Inflammatory macrophage (primary cell): ENCODE data around the gene DNAJA4.

Experiments
- DNase-seq, 2 donors: peaks; one replicate each; pipeline ENCODE4 v3.0.0-alpha.2; 2020 to 2022
- total RNA-seq, 18 experiments: gene quantifications; one replicate each; lab custom pipeline; 2026; ENCODE audit warnings: mixed read lengths in 6 of 18, inconsistent platforms in 2 of 18; lab: John Stamatoyannopoulos, UW

The DNAJA4 gene
- 5.7 to 21.1 (median 11.9) reads per million in 18 experiments for total RNA-seq

DNA sequence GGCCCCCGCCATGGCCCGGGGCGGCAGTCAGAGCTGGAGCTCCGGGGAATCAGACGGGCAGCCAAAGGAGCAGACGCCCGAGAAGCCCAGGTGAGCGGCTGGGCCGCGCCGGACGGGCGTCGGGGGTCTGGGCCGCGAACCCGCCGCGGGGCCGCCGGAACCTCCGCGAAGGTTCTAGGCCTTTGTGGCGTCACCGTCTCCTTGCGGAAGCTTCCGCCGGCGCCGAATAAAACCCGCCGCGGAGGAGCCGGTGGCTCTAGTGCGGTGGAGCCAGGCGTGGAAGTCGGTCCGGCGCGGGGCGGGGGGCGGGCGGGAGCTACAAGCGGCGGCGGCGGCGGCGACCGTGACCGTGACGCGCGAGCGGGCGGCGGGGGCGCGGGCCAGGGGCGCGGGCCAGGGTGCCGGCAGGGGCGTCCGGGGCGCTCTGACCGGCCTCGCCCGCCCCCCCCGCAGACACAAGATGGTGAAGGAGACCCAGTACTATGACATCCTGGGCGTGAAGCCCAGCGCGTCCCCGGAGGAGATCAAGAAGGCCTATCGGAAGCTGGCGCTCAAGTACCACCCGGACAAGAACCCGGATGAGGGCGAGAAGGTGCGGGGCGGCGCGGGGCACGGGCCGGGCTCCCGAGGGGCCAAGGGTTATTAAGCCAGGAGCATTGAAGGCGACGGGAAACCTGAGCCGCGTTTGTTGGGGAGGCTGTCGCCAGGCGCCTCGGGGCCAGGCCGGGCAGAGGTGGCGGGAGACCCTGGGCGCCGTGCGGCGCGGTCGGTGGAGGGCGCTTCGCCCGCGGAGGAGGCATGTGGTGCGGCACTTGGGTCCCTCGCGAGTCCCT is at the start of gene DNAJA4:
TSS of gene DNAJA4 (plus strand) at position 259 of the 833 bp plus-strand sequence. CDS start at position 461, 202 bp downstream.
- peak; percentile 50 to 68 for DNase-seq

DNA sequence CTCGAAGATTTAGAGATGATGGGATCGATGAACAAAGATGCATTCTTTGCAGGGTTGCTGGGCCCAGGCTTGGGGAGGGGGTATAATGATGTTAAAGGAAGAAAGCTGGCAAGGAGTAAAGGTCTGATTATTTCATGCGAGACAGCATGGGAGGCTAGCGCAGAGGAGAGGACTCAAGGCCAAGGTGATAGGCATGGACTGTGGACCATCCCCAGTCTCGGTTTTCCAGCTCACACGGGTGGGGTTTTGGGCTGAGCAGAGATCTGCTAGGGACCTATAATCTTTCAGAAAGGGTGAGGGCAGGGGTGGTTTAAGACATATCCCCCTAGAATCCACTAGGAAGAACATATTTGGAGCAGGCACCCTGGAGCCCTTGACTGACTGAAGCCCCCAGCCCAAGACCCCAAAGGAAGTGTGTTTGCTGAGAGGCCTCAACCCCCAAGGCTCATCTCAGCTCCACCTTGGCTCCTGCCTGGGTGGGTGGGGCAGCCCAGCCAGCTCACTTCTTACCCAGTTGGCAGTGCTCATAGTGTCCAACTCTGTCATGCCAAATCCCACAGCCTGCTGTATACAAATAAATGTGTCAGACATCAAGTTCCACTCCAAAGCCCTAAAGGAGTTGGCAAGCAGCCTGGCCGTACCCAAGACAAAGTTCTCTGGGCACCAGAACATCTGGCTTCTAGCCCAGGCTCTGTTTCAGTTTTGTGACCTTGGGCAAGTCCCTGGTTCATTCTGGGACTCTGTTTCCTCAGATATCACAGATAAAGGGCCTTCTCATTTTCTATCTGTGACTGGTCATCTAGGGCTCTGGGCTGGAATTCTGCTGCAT is 47.9 kb upstream of the DNAJA4 start:
- no peak for DNase-seq

GRCh38 chr15:78220713-78221112 is 43.6 kb upstream of the DNAJA4 start:
- DNase-seq, result no peak

DNA sequence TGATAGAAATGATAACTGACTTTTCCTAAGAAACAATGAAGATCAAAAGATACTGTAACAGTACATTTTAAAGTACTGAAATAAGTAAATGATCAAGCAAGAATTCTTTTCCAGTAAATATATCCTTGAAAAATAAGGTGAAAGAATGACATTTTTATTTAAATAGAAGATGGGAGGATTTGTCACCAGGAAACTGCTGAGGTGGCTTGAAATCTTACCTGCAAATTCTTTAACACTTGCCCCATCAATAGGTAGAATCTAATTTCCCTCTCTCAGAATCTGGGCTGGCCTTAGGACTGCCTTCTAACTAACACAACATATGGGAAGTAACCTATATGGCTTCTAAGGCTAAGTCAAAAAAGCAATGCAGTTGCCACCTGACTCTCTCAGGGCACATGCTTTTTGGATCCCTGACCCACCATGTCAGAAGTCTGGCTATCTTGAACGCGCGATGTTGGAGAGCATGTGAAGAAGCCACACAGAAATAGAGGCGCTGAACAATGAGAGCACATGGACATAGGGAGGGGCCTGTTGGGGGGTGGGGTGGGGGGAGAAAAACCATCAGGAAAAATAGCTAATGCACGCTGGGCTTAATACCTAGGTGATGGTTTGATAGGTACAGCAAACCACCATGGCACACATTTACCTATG is 41.5 kb upstream of the DNAJA4 start:
- no peak for DNase-seq

DNA sequence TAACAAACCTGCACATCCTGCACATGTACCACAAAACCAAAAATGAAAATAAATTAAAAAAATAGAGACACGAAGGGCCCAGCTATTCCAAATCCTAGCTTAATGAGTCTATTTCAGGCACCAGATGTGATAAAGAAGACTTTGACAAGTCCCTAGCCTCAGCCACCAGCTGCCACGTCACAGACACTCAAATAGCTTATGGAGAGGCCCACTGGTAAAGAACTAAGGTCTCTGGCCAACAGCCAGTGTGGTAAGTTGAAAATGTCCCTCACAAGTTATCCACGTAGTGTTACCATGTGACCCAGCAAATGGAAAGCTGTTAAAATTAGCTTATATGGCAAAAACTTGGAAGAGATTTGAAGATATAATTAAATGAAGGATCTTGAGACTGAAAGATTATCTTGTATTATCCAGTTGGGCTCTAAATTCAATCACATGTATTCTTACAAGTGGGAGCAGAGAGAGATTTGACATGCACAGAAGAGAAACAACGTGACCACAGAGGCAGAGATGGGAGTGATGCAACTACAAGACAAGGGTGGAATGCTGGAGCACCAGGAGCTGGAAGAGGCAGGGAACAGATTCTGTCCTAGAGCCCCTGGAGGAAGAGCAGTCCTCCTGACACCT is 40.9 kb upstream of the DNAJA4 start:
- no peak for DNase-seq

DNA sequence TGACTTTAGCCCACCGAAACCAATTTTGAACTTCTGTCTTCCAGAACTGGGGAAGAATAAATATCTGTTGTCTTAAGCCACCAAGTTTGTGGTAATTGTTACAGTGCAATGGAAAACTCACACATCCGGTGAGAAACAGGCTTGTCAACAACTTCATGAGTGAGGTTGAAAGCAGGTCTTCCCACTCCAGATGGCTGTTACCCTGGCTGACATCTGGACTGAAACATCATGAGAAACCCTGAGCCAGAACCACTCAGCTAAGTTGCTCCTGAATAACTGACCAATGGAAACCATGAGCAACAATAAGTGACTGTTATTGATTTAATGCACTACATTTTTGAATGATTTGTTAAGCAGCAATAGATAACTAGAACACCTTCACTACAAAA is 40.3 kb upstream of the DNAJA4 start:
- DNase-seq, result no peak

GRCh38 chr15:78225783-78226541 is 38.4 kb upstream of the DNAJA4 start:
- DNase-seq, result no peak

DNA sequence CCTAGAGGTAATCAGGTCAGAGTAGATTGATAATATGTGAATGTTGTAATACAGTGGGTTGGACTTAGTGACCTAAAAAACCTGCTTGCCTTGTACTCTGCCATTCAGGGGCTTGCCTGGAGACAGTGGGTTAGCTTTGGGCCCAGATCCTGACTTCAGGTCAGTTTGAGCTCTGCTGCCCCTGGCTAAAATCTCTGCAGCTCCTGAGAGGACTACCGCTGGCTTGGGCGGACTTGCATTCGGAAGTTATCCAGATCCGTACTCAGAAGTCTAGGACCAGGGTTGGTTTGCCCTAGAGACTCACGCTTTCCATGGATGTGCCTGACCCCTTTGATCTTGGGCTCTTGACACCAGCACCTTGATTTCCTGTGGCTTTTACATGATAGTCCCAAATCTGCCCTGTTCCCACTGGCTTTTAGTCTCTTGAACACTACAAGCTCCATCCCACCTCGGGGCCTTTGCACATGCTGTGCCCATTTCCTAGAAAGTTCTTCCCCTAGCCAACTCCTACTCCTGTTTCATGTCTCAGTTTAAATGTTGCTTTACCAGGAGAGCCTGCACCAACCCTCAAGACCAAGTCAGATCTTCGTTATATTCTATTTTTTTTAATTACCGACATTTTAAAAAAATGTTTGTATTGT is 35.9 kb upstream of the DNAJA4 start:
- no peak for DNase-seq

DNA sequence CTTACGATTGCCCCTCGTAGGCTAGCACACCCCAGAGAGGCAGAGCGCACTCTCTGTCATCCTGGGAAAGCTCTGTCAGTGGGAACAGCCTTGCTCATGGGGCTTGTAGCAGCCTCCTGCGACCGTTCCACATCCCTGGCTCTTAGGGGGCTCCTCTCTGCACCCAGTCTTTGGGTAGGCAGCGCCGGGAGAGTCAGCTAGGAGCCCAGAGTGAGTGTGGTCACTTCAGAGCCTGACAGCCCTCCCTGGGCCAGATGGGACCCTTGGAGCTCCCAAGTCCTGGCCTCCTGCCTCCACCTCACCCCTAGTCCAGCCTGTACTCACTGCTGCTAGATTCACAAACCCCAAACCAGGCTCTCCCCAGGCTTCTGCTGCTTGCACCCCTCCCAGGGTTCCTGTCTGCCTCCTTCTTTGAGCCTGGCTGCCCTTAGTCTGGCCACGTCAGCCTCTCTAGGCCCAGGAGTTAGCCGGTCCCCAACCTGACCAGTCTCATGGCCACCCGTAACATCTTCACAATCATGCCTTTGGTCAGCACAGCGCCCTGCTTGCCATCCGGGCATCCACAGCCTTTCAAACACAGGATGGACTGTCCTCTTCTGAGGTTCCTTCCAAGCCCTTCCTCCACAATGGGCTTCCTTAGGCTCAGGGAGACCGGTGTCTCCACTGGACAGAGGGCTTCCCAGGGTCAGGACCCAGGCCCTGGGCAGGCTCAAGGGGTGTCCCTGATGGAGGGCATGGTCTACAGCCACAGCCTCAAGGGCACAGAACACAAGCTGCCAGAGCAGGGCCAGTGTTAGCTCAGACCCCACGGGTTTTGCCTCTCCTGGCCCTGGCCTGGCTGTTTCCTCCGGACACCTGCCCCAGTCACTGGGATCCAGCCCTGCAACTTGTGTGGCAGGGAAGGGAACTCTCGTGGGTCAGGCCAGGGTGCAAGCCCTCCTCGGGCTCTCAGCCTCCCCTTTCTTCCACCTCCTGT is 34.6 kb upstream of the DNAJA4 start:
- DNase-seq, result no peak

DNA sequence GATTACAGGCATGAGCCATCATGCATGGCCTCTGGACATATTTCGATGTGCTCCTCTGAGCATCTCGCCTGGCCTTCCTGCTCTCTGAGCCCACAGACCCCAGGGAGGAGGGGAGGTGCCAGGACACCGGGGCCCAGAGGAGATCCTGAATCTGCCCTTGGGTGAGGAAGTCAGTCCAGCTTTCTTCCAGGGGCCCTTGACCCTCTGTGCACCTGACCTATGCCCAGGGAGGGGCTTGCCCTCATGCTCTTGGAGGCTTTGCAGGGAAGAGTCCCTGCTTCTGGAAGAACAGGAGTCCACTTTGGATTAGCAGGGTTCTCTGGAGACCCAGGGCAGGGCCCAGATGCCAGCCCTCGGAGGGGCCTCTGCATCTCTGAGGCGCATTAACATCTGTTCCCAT is 31.4 kb upstream of the DNAJA4 start:
- no peak for DNase-seq

- DNase-seq, result no peak
Measured at GRCh38 chr15:78233496-78233895, 30.9 kb upstream of the DNAJA4 start.

DNA sequence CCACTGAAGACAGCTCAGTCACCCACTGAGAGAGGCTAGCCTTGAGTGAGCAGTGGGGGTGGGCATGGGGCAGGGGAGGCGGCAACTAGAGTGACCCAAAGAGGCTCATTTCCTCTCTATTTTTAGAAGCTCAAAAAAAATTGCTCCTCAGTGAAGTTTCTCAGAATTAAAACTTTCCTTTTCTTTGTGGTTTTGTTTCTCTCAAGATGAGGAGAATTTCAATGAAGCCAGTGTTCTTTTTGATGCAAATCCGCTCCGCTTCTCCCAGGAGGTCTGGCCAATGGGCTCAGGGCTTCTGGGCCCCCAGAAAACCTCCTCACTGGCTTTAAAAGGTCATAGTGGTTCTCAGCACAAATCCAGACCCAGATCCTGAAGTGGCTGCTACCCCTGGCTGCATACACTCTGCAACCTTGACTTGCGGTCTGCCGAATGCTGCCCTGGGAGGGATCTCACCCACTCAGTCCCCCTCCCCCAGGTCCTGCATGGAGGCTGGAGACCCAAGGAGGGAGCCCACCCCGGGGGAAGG is 29.8 kb upstream of the DNAJA4 start, which contains the start of gene ACSBG1:
TSS of gene ACSBG1 (minus strand) at position 51 of the 526 bp plus-strand sequence. CDS start 64 bp downstream, outside the sequence.
- DNase-seq, result no peak

GRCh38 chr15:78236491-78236890 is 27.9 kb upstream of the DNAJA4 start:
- DNase-seq, result no peak

GRCh38 chr15:78237146-78237545 is 27.2 kb upstream of the DNAJA4 start:
- no peak for DNase-seq

GRCh38 chr15:78239811-78240210 is 24.6 kb upstream of the DNAJA4 start:
- no peak for DNase-seq

- peak; percentile 67 to 77 for DNase-seq
Measured at GRCh38 chr15:78241017-78241416, 23.3 kb upstream of the DNAJA4 start.

- DNase-seq, result peak; percentile 22 to 31
Measured at GRCh38 chr15:78242128-78242527, 22.2 kb upstream of the DNAJA4 start.

GRCh38 chr15:78243058-78243457 is 21.3 kb upstream of the DNAJA4 start:
- DNase-seq, result no peak

DNA sequence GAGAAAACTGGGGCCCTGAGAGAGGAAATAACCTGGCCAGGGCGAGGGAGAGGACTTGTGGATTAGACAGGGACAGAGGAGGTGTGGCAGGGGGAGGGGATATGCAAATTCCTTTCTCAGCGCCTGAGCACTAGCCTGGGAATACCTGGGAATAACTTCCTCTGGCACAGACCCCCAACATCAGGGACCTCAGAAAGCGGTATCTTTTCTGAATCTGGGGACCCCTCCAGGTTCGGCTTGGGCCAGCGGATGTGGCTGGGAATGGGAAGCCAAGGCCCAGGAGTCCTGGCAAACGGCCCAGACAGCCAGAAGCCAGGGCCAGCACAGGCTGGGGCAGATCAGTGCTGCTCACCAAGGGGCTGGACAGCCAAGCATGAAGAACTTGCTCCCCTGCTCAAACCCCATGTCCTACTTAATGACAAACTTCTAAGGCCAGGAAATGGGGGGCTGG is 20.8 kb upstream of the DNAJA4 start:
- no peak for DNase-seq

GRCh38 chr15:78244101-78244500 is 20.3 kb upstream of the DNAJA4 start:
- DNase-seq, result no peak
